ENCODE results near the gene SZT2. TPM values are rescaled to one million over a fixed set of nuclear protein-coding genes. Genes with fewer than 3 reads are reported as not detected.

SZT2 gene
- total RNA-seq, 1 donor = 35.4 TPM

- TF ChIP-seq CTCF (IDR thresholded peaks at IDR 0.05; ENCODE audit: insufficient read depth, low read length) = no peak
- no peak for DNase-seq (ENCODE audit: low read depth)
- H3K4me3 ChIP-seq (ENCODE audit: low read depth, low read length) = no peak overlapping the region
Measured at GRCh38 chr1:43383449-43383848, 6.2 kb upstream of the SZT2 start.

- H3K4me3 ChIP-seq (ENCODE audit: low read depth, low read length) = no peak overlapping the region
- no peak for TF ChIP-seq CTCF (IDR thresholded peaks at IDR 0.05; ENCODE audit: insufficient read depth, low read length)
- no peak for DNase-seq (ENCODE audit: low read depth)
Measured at GRCh38 chr1:43386676-43387075, 3.0 kb upstream of the SZT2 start.

GRCh38 chr1:43387976-43388599, 1.6 kb upstream of the SZT2 start:
- H3K4me3 ChIP-seq (ENCODE audit: low read depth, low read length) = peak overlapping the region; percentile 99
- TF ChIP-seq CTCF (IDR thresholded peaks at IDR 0.05; ENCODE audit: insufficient read depth, low read length) = no peak
- peak; percentile 33 for DNase-seq (ENCODE audit: low read depth)

- H3K4me3 ChIP-seq (ENCODE audit: low read depth, low read length) = peak overlapping the region; percentile 99
- no peak for DNase-seq (ENCODE audit: low read depth)
- TF ChIP-seq CTCF (IDR thresholded peaks at IDR 0.05; ENCODE audit: insufficient read depth, low read length) = no peak
Measured at GRCh38 chr1:43388613-43389012, 1.1 kb upstream of the SZT2 start.

GRCh38 chr1:43392702-43393101, 3.0 kb downstream of the SZT2 start:
- TF ChIP-seq CTCF (IDR thresholded peaks at IDR 0.05; ENCODE audit: insufficient read depth, low read length) = no peak
- no peak overlapping the region for H3K4me3 ChIP-seq (ENCODE audit: low read depth, low read length)
- no peak for DNase-seq (ENCODE audit: low read depth)

GRCh38 chr1:43395523-43395922, 5.8 kb downstream of the SZT2 start:
- no peak overlapping the region for H3K4me3 ChIP-seq (ENCODE audit: low read depth, low read length)
- no peak for DNase-seq (ENCODE audit: low read depth)
- no peak for TF ChIP-seq CTCF (IDR thresholded peaks at IDR 0.05; ENCODE audit: insufficient read depth, low read length)

GRCh38 chr1:43396059-43396458, 6.4 kb downstream of the SZT2 start:
- H3K4me3 ChIP-seq (ENCODE audit: low read depth, low read length) = no peak overlapping the region
- TF ChIP-seq CTCF (IDR thresholded peaks at IDR 0.05; ENCODE audit: insufficient read depth, low read length) = no peak
- DNase-seq (ENCODE audit: low read depth) = no peak

All from fibroblast of the aortic adventitia (primary cell).